ENCODE data around the gene MKNK1.
A peak's percentile ranks its signal among the peaks of the same experiment; 100 is the strongest.

Gene MKNK1

GRCh38 chr1:46621930-46622329, 17.9 kb upstream of the MKNK1 start:
- Histone ChIP-seq H3K36me3 (ENCODE audit: control insufficient read depth in 2 of 2, insufficient read depth in 1 of 2, low read length in 2 of 2) (no peaks in the 10 kb centered on the region), H3K4me3 (ENCODE audit: low read depth, low read length) (no peak overlapping the region), H3K9me3 (ENCODE audit: control insufficient read depth, insufficient read depth, low read depth, low read length) (no peaks in the 10 kb centered on the region), H3K4me1 (ENCODE audit: control insufficient read depth, insufficient read depth, low read length) (0 out of 2 replicates have a peak, but pooled peaks cover 3% of the 10 kb centered on the region), H3K27ac (ENCODE audit: extremely low read depth, low read depth, low read length) (no peak overlapping the region)
- CTCF ChIA-PET, result interaction anchor here (0.6 to 3.5 kb wide), 17 partner anchors 9 to 237 kb away, joined by 3 to 20 read pairs (median 3); partner anchors contain the start of gene ATPAF1
- TF ChIP-seq INSM2 (tag by site-specific recombination; IDR thresholded peaks at IDR 0.05) (no peak), REST (tag by site-specific recombination; IDR thresholded peaks at IDR 0.05) (no peak), ZBTB44 (tag by site-specific recombination; IDR thresholded peaks at IDR 0.05) (no peak), ZNF555 (tag by site-specific recombination; conservative IDR thresholded peaks at IDR 0.05) (no peak), ZNF335 (tag by site-specific recombination; conservative IDR thresholded peaks at IDR 0.05) (0 out of 2 replicates have a peak, but pooled peaks have one; percentile 41), ZNF549 (tag by site-specific recombination; IDR thresholded peaks at IDR 0.05) (no peak), ZBTB20 (tag by site-specific recombination; IDR thresholded peaks at IDR 0.05) (no peak), ZNF146 (tag by site-specific recombination; IDR thresholded peaks at IDR 0.05) (no peak), YY1 (tag by site-specific recombination; IDR thresholded peaks at IDR 0.05) (no peak), ZNF660 (tag by site-specific recombination; IDR thresholded peaks at IDR 0.05) (no peak), ZNF600 (tag by site-specific recombination; IDR thresholded peaks at IDR 0.05) (no peak), SCRT2 (tag by site-specific recombination; IDR thresholded peaks at IDR 0.05) (0 out of 2 replicates have a peak, but pooled peaks have one; percentile 33), KLF16 (tag by site-specific recombination; IDR thresholded peaks at IDR 0.05) (no peak), KLF17 (tag by site-specific recombination; IDR thresholded peaks at IDR 0.05) (peak; percentile 73), PRDM6 (tag by site-specific recombination; IDR thresholded peaks at IDR 0.05) (no peak), SALL2 (tag by site-specific recombination; IDR thresholded peaks at IDR 0.05; ENCODE audit: borderline replicate concordance) (no peak), ZBTB6 (tag by site-specific recombination; IDR thresholded peaks at IDR 0.05) (no peak), ZNF211 (tag by site-specific recombination; IDR thresholded peaks at IDR 0.05; ENCODE audit: low read depth) (no peak), ZNF510 (tag by site-specific recombination; IDR thresholded peaks at IDR 0.05; ENCODE audit: insufficient replicate concordance) (no peak), ZNF214 (tag by site-specific recombination; IDR thresholded peaks at IDR 0.05; ENCODE audit: borderline replicate concordance) (no peak), ZNF629 (tag by site-specific recombination; IDR thresholded peaks at IDR 0.05) (0 out of 2 replicates have a peak, but pooled peaks have one; percentile 18), ZNF2 (tag by site-specific recombination; IDR thresholded peaks at IDR 0.05) (no peak)
- TF ChIP-seq, protein P1, sequence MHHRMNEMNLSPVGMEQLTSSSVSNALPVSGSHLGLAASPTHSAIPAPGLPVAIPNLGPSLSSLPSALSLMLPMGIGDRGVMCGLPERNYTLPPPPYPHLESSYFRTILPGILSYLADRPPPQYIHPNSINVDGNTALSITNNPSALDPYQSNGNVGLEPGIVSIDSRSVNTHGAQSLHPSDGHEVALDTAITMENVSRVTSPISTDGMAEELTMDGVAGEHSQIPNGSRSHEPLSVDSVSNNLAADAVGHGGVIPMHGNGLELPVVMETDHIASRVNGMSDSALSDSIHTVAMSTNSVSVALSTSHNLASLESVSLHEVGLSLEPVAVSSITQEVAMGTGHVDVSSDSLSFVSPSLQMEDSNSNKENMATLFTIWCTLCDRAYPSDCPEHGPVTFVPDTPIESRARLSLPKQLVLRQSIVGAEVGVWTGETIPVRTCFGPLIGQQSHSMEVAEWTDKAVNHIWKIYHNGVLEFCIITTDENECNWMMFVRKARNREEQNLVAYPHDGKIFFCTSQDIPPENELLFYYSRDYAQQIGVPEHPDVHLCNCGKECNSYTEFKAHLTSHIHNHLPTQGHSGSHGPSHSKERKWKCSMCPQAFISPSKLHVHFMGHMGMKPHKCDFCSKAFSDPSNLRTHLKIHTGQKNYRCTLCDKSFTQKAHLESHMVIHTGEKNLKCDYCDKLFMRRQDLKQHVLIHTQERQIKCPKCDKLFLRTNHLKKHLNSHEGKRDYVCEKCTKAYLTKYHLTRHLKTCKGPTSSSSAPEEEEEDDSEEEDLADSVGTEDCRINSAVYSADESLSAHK (tag by site-specific recombination; IDR thresholded peaks at IDR 0.05), result no peak
- POLR2A ChIA-PET, result interaction anchor here (1.4 to 1.8 kb wide), 2 partner anchors 10 to 18 kb away, joined by 3 to 6 read pairs; partner anchors contain the start of gene MKNK1

Measured in HEK293 (cell line).